IMR-90 (cell line): ENCODE results near the gene ATXN1. TPM values are rescaled to one million over a fixed set of nuclear protein-coding genes. Genes with fewer than 3 reads are reported as not detected.
A peak's percentile ranks its signal among the peaks of the same experiment; 100 is the strongest.

Experiments
- ATAC-seq: fragments of 200-7000 bp; cut with Tn5 transposase; 2 replicates; pipeline ENCODE4 v1.9.1; 2020; ENCODE audit warnings: low read depth, mild to moderate bottlenecking, moderate library complexity
- BruUV-seq: library from RNA; stranded (reverse); fragments of 400-500 nt; replicated peaks from 2 replicates; lab custom pipeline; 2021; lab: Mats Ljungman, UMichigan
- CTCF ChIA-PET: fragments of 300-600 bp; formaldehyde crosslinking; extraction: SDS; loops from one replicate; lab custom pipeline; 2021; ENCODE audit warnings: antibody characterized with exemption; lab: Yijun Ruan, JAX
- POLR2A ChIA-PET: fragments of 300-600 bp; sonication (Branson Sonifier 250); formaldehyde crosslinking; loops from one replicate; lab custom pipeline; 2022; ENCODE audit warnings: antibody characterized with exemption; ENCODE audit not compliant: unreplicated experiment; lab: Charles Lee
- DNase-seq: peaks from one replicate; pipeline ENCODE4 v3.0.0; 2013
- H2AFZ ChIP-seq: replicated peaks from 2 replicates; pipeline ENCODE3; 2013; ENCODE audit warnings: low read length, mild to moderate bottlenecking; ENCODE audit not compliant: poor library complexity
- H2AK5ac ChIP-seq: 2 replicates; pipeline ENCODE4 v1.6.1; 2013; ENCODE audit warnings: low read depth, low read length, inconsistent platforms
- H2AK9ac ChIP-seq: replicated peaks from 2 replicates; pipeline ENCODE3; 2013; ENCODE audit warnings: mild to moderate bottlenecking, low read depth, low read length, moderate library complexity; ENCODE audit not compliant: poor library complexity
- H2BK120ac ChIP-seq: 2 replicates; pipeline ENCODE4 v1.6.1; 2013; ENCODE audit warnings: low read depth, low read length, inconsistent platforms
- H2BK15ac ChIP-seq: 3 replicates; pipeline ENCODE4 v1.6.1; 2013; ENCODE audit warnings: low read depth, low read length, inconsistent platforms
- H2BK20ac ChIP-seq: 2 replicates; pipeline ENCODE4 v1.6.1; 2013; ENCODE audit warnings: low read depth, mild to moderate bottlenecking, inconsistent platforms, low read length, moderate library complexity
- H2BK5ac ChIP-seq: 2 replicates; pipeline ENCODE4 v1.6.1; 2013; ENCODE audit warnings: mild to moderate bottlenecking, low read depth, low read length, inconsistent platforms; ENCODE audit not compliant: poor library complexity, severe bottlenecking
- H3K14ac ChIP-seq: replicated peaks from 2 replicates; pipeline ENCODE4 v1.6.1; 2013; ENCODE audit warnings: low read depth, low read length, inconsistent platforms
- H3K18ac ChIP-seq: 2 replicates; pipeline ENCODE4 v1.6.1; 2013; ENCODE audit warnings: low read depth, low read length, control low read depth
- H3K23ac ChIP-seq: 2 replicates; pipeline ENCODE4 v1.6.1; 2013; ENCODE audit warnings: low read depth, low read length, inconsistent platforms
- H3K27ac ChIP-seq: 2 replicates; pipeline ENCODE4 v1.5.1; 2013; ENCODE audit warnings: mild to moderate bottlenecking, control low read depth, low read length; ENCODE audit not compliant: insufficient read depth
- H3K27me3 ChIP-seq: 2 replicates; pipeline ENCODE4 v1.6.1; 2013; ENCODE audit warnings: low read length; ENCODE audit not compliant: control insufficient read depth, insufficient read depth
- H3K36me3 ChIP-seq: 2 replicates; pipeline ENCODE4 v1.6.1; 2013; ENCODE audit warnings: low read length, mixed read lengths; ENCODE audit not compliant: control insufficient read depth, insufficient read depth
- H3K4ac ChIP-seq: 2 replicates; pipeline ENCODE4 v1.6.1; 2013; ENCODE audit warnings: low read depth, low read length, inconsistent platforms
- H3K4me1 ChIP-seq: 2 replicates; pipeline ENCODE4 v1.6.1; 2013; ENCODE audit warnings: low read length, mixed read lengths; ENCODE audit not compliant: control insufficient read depth, insufficient read depth
- H3K4me2 ChIP-seq: 2 replicates; pipeline ENCODE4 v1.6.1; 2013; ENCODE audit warnings: low read depth, mild to moderate bottlenecking, control low read depth, low read length, moderate library complexity
- H3K4me3 ChIP-seq: 2 replicates; pipeline ENCODE4 v1.5.1; 2013; ENCODE audit warnings: low read depth, mild to moderate bottlenecking, control low read depth, low read length, moderate library complexity; ENCODE audit not compliant: insufficient read depth
- H3K56ac ChIP-seq: 2 replicates; pipeline ENCODE4 v1.6.1; 2013; ENCODE audit warnings: low read length, inconsistent platforms; ENCODE audit not compliant: insufficient read depth; ENCODE audit errors: extremely low read depth
- H3K79me1 ChIP-seq, 2 experiments: 2 replicates each; pipeline ENCODE4 v1.6.1; 2013; ENCODE audit warnings: low read length in 2 of 2, inconsistent platforms in 1 of 2, low read depth in 1 of 2
- H3K9ac ChIP-seq: 2 replicates; pipeline ENCODE4 v1.6.1; 2013; ENCODE audit warnings: low read depth, low read length, control low read depth
- H3K9me1 ChIP-seq: 2 replicates; pipeline ENCODE4 v1.6.1; 2013; ENCODE audit warnings: low read length, inconsistent platforms; ENCODE audit not compliant: insufficient read depth
- H3K9me3 ChIP-seq: 2 replicates; pipeline ENCODE4 v1.6.1; 2013; ENCODE audit warnings: low read length; ENCODE audit not compliant: control insufficient read depth, insufficient read depth
- H4K20me1 ChIP-seq: 2 replicates; pipeline ENCODE4 v1.6.1; 2013; ENCODE audit warnings: low read length, inconsistent platforms; ENCODE audit not compliant: insufficient read depth
- H4K5ac ChIP-seq: 2 replicates; pipeline ENCODE4 v1.6.1; 2013; ENCODE audit warnings: mild to moderate bottlenecking, low read depth, low read length, control low read depth
- H4K8ac ChIP-seq, 2 experiments: 2 replicates each; pipeline ENCODE4 v1.6.1; 2013; ENCODE audit warnings: low read depth in 2 of 2, low read length in 2 of 2, control low read depth in 1 of 2, inconsistent platforms in 1 of 2
- H4K91ac ChIP-seq: 2 replicates; pipeline ENCODE4 v1.6.1; 2013; ENCODE audit warnings: low read depth, low read length, inconsistent platforms; ENCODE audit not compliant: insufficient read depth
- CEBPB ChIP-seq: IDR thresholded peaks from 2 replicates; pipeline ENCODE4 v1.6.1; 2012; ENCODE audit warnings: low read depth, low read length, improper control_type of control experiment
- CHD1 ChIP-seq: IDR thresholded peaks from 2 replicates; pipeline ENCODE4 v1.6.1; 2012; ENCODE audit warnings: low read depth, low read length, improper control_type of control experiment
- FOS ChIP-seq: fragments of 150-350 bp; IDR thresholded peaks from 2 replicates; pipeline ENCODE4 v1.6.1; 2016; ENCODE audit warnings: low read depth, low read length
- MAFK ChIP-seq: IDR thresholded peaks from 2 replicates; pipeline ENCODE4 v1.6.1; 2012; ENCODE audit warnings: low read depth, low read length, improper control_type of control experiment
- MAZ ChIP-seq: IDR thresholded peaks from 2 replicates; pipeline ENCODE4 v1.6.1; 2012; ENCODE audit warnings: low read depth, mild to moderate bottlenecking, low read length, improper control_type of control experiment, moderate library complexity, borderline replicate concordance
- MXI1 ChIP-seq: IDR thresholded peaks from 2 replicates; pipeline ENCODE4 v1.6.1; 2012; ENCODE audit warnings: low read depth, mild to moderate bottlenecking, low read length, moderate library complexity, borderline replicate concordance
- NFE2L2 ChIP-seq: fragments of 150-350 bp; IDR thresholded peaks from 2 replicates; pipeline ENCODE4 v1.6.1; 2016; ENCODE audit warnings: low read depth, mild to moderate bottlenecking, low read length
- POLR2A ChIP-seq: IDR thresholded peaks from 2 replicates; pipeline ENCODE4 v1.6.1; 2012; ENCODE audit warnings: mild to moderate bottlenecking, low read depth, low read length
- RAD21 ChIP-seq: IDR thresholded peaks from 2 replicates; pipeline ENCODE4 v1.6.1; 2012; ENCODE audit warnings: low read length, improper control_type of control experiment
- RCOR1 ChIP-seq: IDR thresholded peaks from 2 replicates; pipeline ENCODE4 v1.6.1; 2012; ENCODE audit warnings: mild to moderate bottlenecking, low read length, improper control_type of control experiment; ENCODE audit not compliant: insufficient replicate concordance
- RFX5 ChIP-seq: IDR thresholded peaks from 2 replicates; pipeline ENCODE4 v1.8.0; 2012; ENCODE audit warnings: low read depth, mild to moderate bottlenecking, low read length, moderate library complexity
- SMC3 ChIP-seq: fragments of 150-350 bp; IDR thresholded peaks from 2 replicates; pipeline ENCODE4 v1.6.1; 2016; ENCODE audit warnings: low read depth, mild to moderate bottlenecking, antibody characterized with exemption, low read length, moderate library complexity
- WGBS, 2 experiments: methylation state at CpG; one replicate each; pipeline versions ENCODE4 v1.1.5 to v1.1.7; 2013; ENCODE audit warnings: missing lambda C conversion rate in 2 of 2; ENCODE audit not compliant: insufficient read length in 1 of 2; ENCODE audit errors: extremely low coverage in 2 of 2; 5-methylcytosine and 5-hydroxymethylcytosine counted together
- dilution Hi-C: fragments of 300-500 bp; cut with HindIII; formaldehyde crosslinking; loops from one replicate; pipeline ENCODE4 v1.14.3; 2018; ENCODE audit warnings: low sequenced_read_pairs; ENCODE audit not compliant: unreplicated experiment
- in situ Hi-C: fragments of 300-500 bp; cut with MboI; formaldehyde crosslinking; loops from 3 replicates; pipeline ENCODE4 v1.14.3; 2019; ENCODE audit warnings: low sequenced_read_pairs, inconsistent platforms, mixed read lengths
- intact Hi-C: fragments of 100-400 bp; cut with micrococcal nuclease; formaldehyde crosslinking; loops from 2 replicates; pipeline ENCODE4 v1.10.0; 2022
- polyA plus RNA-seq, 3 experiments: library from polyadenylated mRNA; depleted of rRNA; stranded (reverse); fragments of >200 nt; gene quantifications; 2 replicates each; pipeline ENCODE4 v1.2.3, GENCODE V29; 2012; ENCODE audit warnings: low replicate concordance in 1 of 3
- total RNA-seq: library from RNA; depleted of rRNA; stranded (reverse); fragments of >200 nt; gene quantifications from 2 replicates; pipeline ENCODE4 v1.2.3, GENCODE V29; 2012
- TF ChIP-seq, protein P1 (sequence below): fragments of 150-350 bp; IDR thresholded peaks from 2 replicates; pipeline ENCODE4 v1.6.1; 2017; ENCODE audit warnings: mild to moderate bottlenecking, antibody characterized with exemption, low read length, low read depth
- TF ChIP-seq, protein P2 (sequence below): fragments of 150-350 bp; IDR thresholded peaks from 2 replicates; pipeline ENCODE4 v1.6.1; 2016; ENCODE audit warnings: low read depth, mild to moderate bottlenecking, low read length, moderate library complexity, borderline replicate concordance
- TF ChIP-seq, protein P3 (sequence below): conservative IDR thresholded peaks from 2 replicates; pipeline ENCODE4 v1.5.1; 2012; ENCODE audit warnings: mild to moderate bottlenecking, low read depth, low read length, improper control_type of control experiment

Gene ATXN1
- total and polyA plus RNA-seq, 2 of the 4 experiments (the other 2 are of a cell fraction): 7.3 to 11.1 TPM

- ATAC-seq: no peak
- dilution Hi-C loops: no loop called here
- no peak overlapping the region; the same call in 1 of the 2 replicates for H2AK5ac ChIP-seq
- no peak overlapping the region for H4K5ac ChIP-seq
- WGBS, 2 experiments: 67% methylated on average over 3 of the region's 7 CpGs; no CpG with 5 or more reads in 1 of the 2 experiments
- no peak overlapping the region for H2BK120ac ChIP-seq
- H3K4me3 ChIP-seq: no peak overlapping the region
- no peak overlapping the region for H2BK5ac ChIP-seq
- intact Hi-C loops: no loop called here
- TF ChIP-seq, protein P1, sequence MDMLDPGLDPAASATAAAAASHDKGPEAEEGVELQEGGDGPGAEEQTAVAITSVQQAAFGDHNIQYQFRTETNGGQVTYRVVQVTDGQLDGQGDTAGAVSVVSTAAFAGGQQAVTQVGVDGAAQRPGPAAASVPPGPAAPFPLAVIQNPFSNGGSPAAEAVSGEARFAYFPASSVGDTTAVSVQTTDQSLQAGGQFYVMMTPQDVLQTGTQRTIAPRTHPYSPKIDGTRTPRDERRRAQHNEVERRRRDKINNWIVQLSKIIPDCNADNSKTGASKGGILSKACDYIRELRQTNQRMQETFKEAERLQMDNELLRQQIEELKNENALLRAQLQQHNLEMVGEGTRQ: no peak
- TF ChIP-seq, protein P2, sequence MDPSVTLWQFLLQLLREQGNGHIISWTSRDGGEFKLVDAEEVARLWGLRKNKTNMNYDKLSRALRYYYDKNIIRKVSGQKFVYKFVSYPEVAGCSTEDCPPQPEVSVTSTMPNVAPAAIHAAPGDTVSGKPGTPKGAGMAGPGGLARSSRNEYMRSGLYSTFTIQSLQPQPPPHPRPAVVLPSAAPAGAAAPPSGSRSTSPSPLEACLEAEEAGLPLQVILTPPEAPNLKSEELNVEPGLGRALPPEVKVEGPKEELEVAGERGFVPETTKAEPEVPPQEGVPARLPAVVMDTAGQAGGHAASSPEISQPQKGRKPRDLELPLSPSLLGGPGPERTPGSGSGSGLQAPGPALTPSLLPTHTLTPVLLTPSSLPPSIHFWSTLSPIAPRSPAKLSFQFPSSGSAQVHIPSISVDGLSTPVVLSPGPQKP: no peak
- TF ChIP-seq POLR2A (no peak), NFE2L2 (no peak), MAFK (no peak), RCOR1 (no peak), MAZ (no peak), RAD21 (no peak), FOS (no peak), CEBPB (no peak), SMC3 (no peak), MXI1 (no peak), RFX5 (no peak), CHD1 (no peak)
- TF ChIP-seq, protein P3, sequence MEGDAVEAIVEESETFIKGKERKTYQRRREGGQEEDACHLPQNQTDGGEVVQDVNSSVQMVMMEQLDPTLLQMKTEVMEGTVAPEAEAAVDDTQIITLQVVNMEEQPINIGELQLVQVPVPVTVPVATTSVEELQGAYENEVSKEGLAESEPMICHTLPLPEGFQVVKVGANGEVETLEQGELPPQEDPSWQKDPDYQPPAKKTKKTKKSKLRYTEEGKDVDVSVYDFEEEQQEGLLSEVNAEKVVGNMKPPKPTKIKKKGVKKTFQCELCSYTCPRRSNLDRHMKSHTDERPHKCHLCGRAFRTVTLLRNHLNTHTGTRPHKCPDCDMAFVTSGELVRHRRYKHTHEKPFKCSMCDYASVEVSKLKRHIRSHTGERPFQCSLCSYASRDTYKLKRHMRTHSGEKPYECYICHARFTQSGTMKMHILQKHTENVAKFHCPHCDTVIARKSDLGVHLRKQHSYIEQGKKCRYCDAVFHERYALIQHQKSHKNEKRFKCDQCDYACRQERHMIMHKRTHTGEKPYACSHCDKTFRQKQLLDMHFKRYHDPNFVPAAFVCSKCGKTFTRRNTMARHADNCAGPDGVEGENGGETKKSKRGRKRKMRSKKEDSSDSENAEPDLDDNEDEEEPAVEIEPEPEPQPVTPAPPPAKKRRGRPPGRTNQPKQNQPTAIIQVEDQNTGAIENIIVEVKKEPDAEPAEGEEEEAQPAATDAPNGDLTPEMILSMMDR: no peak
- no peak for DNase-seq
- no peak overlapping the region for H3K56ac ChIP-seq
- H3K9ac ChIP-seq: no peak overlapping the region
- no peaks in the 10 kb centered on the region for H3K9me3 ChIP-seq
- H3K4me1 ChIP-seq: peaks cover 14% of the 10 kb centered on the region
- ChIA-PET CTCF (no interaction called here), POLR2A (interaction anchor here (0.6 kb wide), 1 partner anchor 1746 kb away, joined by 4 read pairs; no protein-coding TSS in a partner anchor)
- H3K79me1 ChIP-seq: peaks cover 26 to 76% of the 10 kb centered on the region in 2 experiments; a peak in 3 of 4 replicates
- peaks cover 36% of the 10 kb centered on the region; the same call in 1 of the 2 replicates for H4K20me1 ChIP-seq
- H3K27me3 ChIP-seq: no peaks in the 10 kb centered on the region
- H3K4me2 ChIP-seq: no peak overlapping the region
- H2AK9ac ChIP-seq: no peak overlapping the region
- peaks cover 8% of the 10 kb centered on the region; the same call in 1 of the 2 replicates for H3K9me1 ChIP-seq
- BruUV-seq: no TSS peak
- H3K4ac ChIP-seq: 0 out of 2 replicates have a peak overlapping the region, but pooled peaks have one; percentile 6
- no peak overlapping the region for H3K27ac ChIP-seq
- H2AFZ ChIP-seq: no peak overlapping the region
- H3K18ac ChIP-seq: no peak overlapping the region
- no peak overlapping the region for H3K23ac ChIP-seq
- no peak overlapping the region for H4K8ac ChIP-seq
- H4K91ac ChIP-seq: no peak overlapping the region
- H3K14ac ChIP-seq: peak overlapping the region; percentile 63; the same call in 1 of the 2 replicates
- 0 out of 2 replicates have a peak, but pooled peaks cover 1% of the 10 kb centered on the region for H3K36me3 ChIP-seq
- in situ Hi-C loops: no loop called here
- H2BK15ac ChIP-seq: no peak overlapping the region
- no peak overlapping the region for H2BK20ac ChIP-seq
Measured at GRCh38 chr6:16697437-16698161, 63.7 kb downstream of the ATXN1 start.
